ENCODE data around the gene SLC37A4. TPM values are rescaled to one million over a fixed set of nuclear protein-coding genes. Genes with fewer than 3 reads are reported as not detected.

The SLC37A4 gene
- polyA plus RNA-seq, 2 of the 4 experiments (the other 2 are of a cell fraction) = 15.5 to 21.2 TPM

- peak overlapping the region in 1 of 2 experiments; percentile 97; a peak in 4 of 6 replicates for H3K27ac ChIP-seq
- ChIA-PET CTCF (interaction anchor here (1.3 kb wide), 1 partner anchor 14 kb away, joined by 3 read pairs; no protein-coding TSS in a partner anchor), POLR2A (interaction anchor here (1.2 to 1.4 kb wide), 2 partner anchors 17 to 27 kb away, joined by 4 read pairs; no protein-coding TSS in a partner anchor)
- H3K9me3 ChIP-seq = no peaks in the 10 kb centered on the region
- FAIRE-seq = no peak
- peak overlapping the region; percentile 72 for H3K4me3 ChIP-seq
- no peak for DNase-seq (ENCODE audit: low read depth in 1 of 2, low spot score in 1 of 2)
- no peak for ATAC-seq
- peak overlapping the region; percentile 85 for H3K4me2 ChIP-seq
- TF ChIP-seq RAD21 (conservative IDR thresholded peaks at IDR 0.05 in 1 of 2, IDR thresholded peaks at IDR 0.05 in 1 of 2) = no peak
- TF ChIP-seq JUN (IDR thresholded peaks at IDR 0.05) = no peak
- TF ChIP-seq REST (IDR thresholded peaks at IDR 0.05) = no peak
- no peak for TF ChIP-seq SMC3 (IDR thresholded peaks at IDR 0.05)
- no peak for TF ChIP-seq ZNF302 (CRISPR knock-in tag; IDR thresholded peaks at IDR 0.05)
- TF ChIP-seq RFX5 (IDR thresholded peaks at IDR 0.05) = no peak
- no peak for TF ChIP-seq EHF (CRISPR knock-in tag; IDR thresholded peaks at IDR 0.05)
- TF ChIP-seq MAX (IDR thresholded peaks at IDR 0.05) = no peak
- no peak for TF ChIP-seq HOXA7 (CRISPR knock-in tag; IDR thresholded peaks at IDR 0.05)
- H3K4me1 ChIP-seq = peaks cover 36% of the 10 kb centered on the region
- WGBS (ENCODE audit: missing lambda C conversion rate) = 70% methylated on average over 13 of the region's 14 CpGs
Measured at GRCh38 chr11:119016216-119017009, 14.3 kb downstream of the SLC37A4 start.

- no peak for FAIRE-seq
- no peak for DNase-seq (ENCODE audit: low read depth in 1 of 2, low spot score in 1 of 2)
- Histone ChIP-seq H3K27ac (no peak overlapping the region), H3K4me1 (peaks cover 23% of the 10 kb centered on the region), H3K4me3 (no peak overlapping the region), H3K4me2 (peak overlapping the region; percentile 85; the same call in 2 of the 3 replicates), H3K9me3 (no peaks in the 10 kb centered on the region)
- ChIA-PET POLR2A (interaction anchor here (0.6 to 1.4 kb wide), 4 partner anchors 16 to 432 kb away, joined by 4 to 11 read pairs (median 4); partner anchors contain the start of gene HMBS), CTCF (no interaction called here)
- TF ChIP-seq RAD21 (conservative IDR thresholded peaks at IDR 0.05 in 1 of 2, IDR thresholded peaks at IDR 0.05 in 1 of 2) (peak in 1 of 2 experiments; percentile 18; a peak in 2 of 5 replicates), BCL3 (IDR thresholded peaks at IDR 0.05) (0 out of 3 replicates have a peak, but pooled peaks have one; percentile 23), HMGXB4 (CRISPR knock-in tag; IDR thresholded peaks at IDR 0.05; ENCODE audit: borderline replicate concordance) (no peak)
- 40% methylated on average over 8 of the region's 8 CpGs for WGBS (ENCODE audit: missing lambda C conversion rate)
- no peak for ATAC-seq
Measured at GRCh38 chr11:119015054-119015611, 15.5 kb downstream of the SLC37A4 start.

Measured in A549 (cell line).